ENCODE data around the gene ZNF514. TPM values are rescaled to one million over a fixed set of nuclear protein-coding genes. Genes with fewer than 3 reads are reported as not detected.

ZNF514 gene
- total RNA-seq, 1 experiment from 2014 or later, result 12.9 TPM

GRCh38 chr2:95185197-95185596, 25.5 kb upstream of the ZNF514 start:
- Mint-ChIP-seq H3K27ac (no peak overlapping the region), H3K4me3 (no peak overlapping the region), H3K36me3 (ENCODE audit: insufficient read depth in 1 of 3, low read depth in 3 of 3) (peaks cover 17 to 27% (median 27%) of the 10 kb centered on the region in 3 experiments), H3K27me3 (ENCODE audit: low read depth) (peaks cover 13% of the 10 kb centered on the region), H3K4me1 (no peaks in the 10 kb centered on the region), H3K9me3 (peaks cover 0 to 25% of the 10 kb centered on the region in 2 experiments; a peak in 3 of 5 replicates)
- Histone ChIP-seq H4K20me1 (ENCODE audit: control insufficient read depth, insufficient read depth, insufficient read length) (no peaks in the 10 kb centered on the region), H2BK5ac (ENCODE audit: insufficient read length, low read length) (no peak overlapping the region), H3K27me3 (ENCODE audit: insufficient read depth, low read length) (no peaks in the 10 kb centered on the region), H3K18ac (ENCODE audit: insufficient read length, low read depth, low read length) (no peak overlapping the region), H4K91ac (ENCODE audit: insufficient read length, low read depth, low read length) (no peak overlapping the region), H3K27ac (ENCODE audit: insufficient read length, low read depth, low read length) (no peak overlapping the region), H3K23me2 (ENCODE audit: insufficient read length, low read depth, low read length, poor library complexity, severe bottlenecking) (no peaks in the 10 kb centered on the region), H2BK120ac (ENCODE audit: low read depth, low read length, poor library complexity, severe bottlenecking) (no peak overlapping the region), H3K56ac (ENCODE audit: insufficient read length, low read depth, low read length) (no peak overlapping the region), H3K9me3 (ENCODE audit: control insufficient read depth, low read depth, low read length) (no peaks in the 10 kb centered on the region), H4K8ac (replicated peaks; ENCODE audit: insufficient read length, low read depth, low read length) (no peak overlapping the region), H3K4ac (ENCODE audit: low read depth, low read length) (no peak overlapping the region), H3K4me2 (ENCODE audit: insufficient read depth, insufficient read length, low read length) (no peak overlapping the region), H2AFZ (ENCODE audit: low read length) (no peak overlapping the region), H4K5ac (ENCODE audit: insufficient read length, low read depth, low read length) (no peak overlapping the region), H3K23ac (ENCODE audit: insufficient read length, low read depth, low read length) (no peak overlapping the region), H2BK15ac (ENCODE audit: low read depth, low read length) (no peak overlapping the region), H3K79me2 (ENCODE audit: insufficient read depth, low read length) (no peaks in the 10 kb centered on the region), H2BK20ac (ENCODE audit: low read depth, low read length, poor library complexity, severe bottlenecking) (no peak overlapping the region), H3T11ph (ENCODE audit: low read length) (no peak overlapping the region), H3K79me1 (ENCODE audit: insufficient read depth, low read depth, low read length, poor library complexity, severe bottlenecking) (no peaks in the 10 kb centered on the region), H2BK12ac (ENCODE audit: insufficient read length, low read depth, low read length) (no peak overlapping the region), H3K14ac (ENCODE audit: insufficient read depth, low read length) (no peak overlapping the region), H3K4me1 (ENCODE audit: insufficient read depth, low read length) (no peaks in the 10 kb centered on the region), H2AK5ac (ENCODE audit: insufficient read length, low read length) (no peak overlapping the region), H3K9ac (ENCODE audit: extremely low read depth, insufficient read length, low read length) (no peak overlapping the region)
- DNase-seq, result no peak
- no peak for TF ChIP-seq CTCF (conservative IDR thresholded peaks at IDR 0.05)
- no CpG with 5 or more reads among the region's 3 CpGs for WGBS (ENCODE audit: extremely low coverage, insufficient read length, low lambda C conversion rate)
